Measurements from ENCODE around the gene HNRNPL. TPM values are rescaled to one million over a fixed set of nuclear protein-coding genes. Genes with fewer than 3 reads are reported as not detected.
A peak's percentile ranks its signal among the peaks of the same experiment; 100 is the strongest.

The HNRNPL gene
- total and polyA plus RNA-seq, 2 of the 8 experiments (the other 6 are each of a cell fraction or from before 2014, with no cell fraction given), result 404 to 779 TPM

DNA sequence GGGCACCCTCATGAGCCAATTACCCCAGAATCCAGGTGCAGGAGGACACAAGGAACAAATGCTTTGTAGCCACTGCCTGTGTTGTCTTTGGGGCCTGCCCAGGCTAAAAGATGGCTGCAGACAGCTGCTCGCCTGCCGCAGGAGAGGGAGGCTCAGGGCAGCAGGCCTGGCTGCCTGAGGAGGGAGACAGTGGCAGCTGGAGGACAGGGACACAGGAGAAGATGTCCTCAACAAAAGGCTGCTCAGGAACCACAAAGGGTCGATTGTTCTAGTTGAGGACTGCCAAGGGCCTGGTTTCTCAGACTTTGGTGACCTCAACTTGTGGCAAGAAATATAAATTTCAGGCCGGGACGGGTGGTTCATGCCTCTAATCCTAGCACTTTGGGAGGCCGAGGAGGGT lies 42.0 kb upstream of the HNRNPL start:
- Histone ChIP-seq H3K4me3 (ENCODE audit: extremely low read depth in 1 of 4, insufficient read depth in 2 of 4, low read depth in 3 of 4, low read length in 4 of 4) (no peak overlapping the region), H2BK15ac (ENCODE audit: low read length) (0 out of 2 replicates have a peak overlapping the region, but pooled peaks have one; percentile 61), H2BK20ac (ENCODE audit: low read length) (no peak overlapping the region), H3K18ac (ENCODE audit: extremely low read depth, low read length) (no peak overlapping the region; the same call in 1 of the 2 replicates), H4K5ac (ENCODE audit: insufficient read length, low read depth, low read length) (no peak overlapping the region), H4K91ac (replicated peaks; ENCODE audit: insufficient read length, low read length) (no peak overlapping the region), H4K20me1 (replicated peaks in 1 of 2; ENCODE audit: control insufficient read depth in 1 of 2, insufficient read depth in 2 of 2, low read length in 2 of 2) (peaks cover 0 to 2% of the 10 kb centered on the region in 2 experiments), H3K4me1 (replicated peaks in 1 of 4; ENCODE audit: control insufficient read depth in 3 of 4, insufficient read depth in 4 of 4, low read length in 3 of 4) (no peaks in the 10 kb centered on the region), H2AK5ac (ENCODE audit: low read depth, low read length) (no peak overlapping the region), H3K56ac (replicated peaks; ENCODE audit: insufficient read length, low read depth, low read length) (no peak overlapping the region), H2AFZ (ENCODE audit: low read length) (no peak overlapping the region), H3K23ac (ENCODE audit: insufficient read length) (no peak overlapping the region), H3K4ac (replicated peaks; ENCODE audit: insufficient read length, low read depth, low read length) (no peak overlapping the region), H3K9me3 (ENCODE audit: insufficient read depth in 2 of 2, low read depth in 1 of 2, low read length in 1 of 2) (no peaks in the 10 kb centered on the region), H3K9ac (replicated peaks in 1 of 4; ENCODE audit: extremely low read depth in 1 of 4, low read depth in 3 of 4, low read length in 3 of 4) (no peak overlapping the region; a peak in 1 of 7 replicates), H3K14ac (ENCODE audit: insufficient read length) (no peak overlapping the region), H4K8ac (ENCODE audit: extremely low read depth, insufficient read depth, low read length) (no peak overlapping the region), H2BK12ac (ENCODE audit: low read depth, low read length) (no peak overlapping the region), H3K27me3 (replicated peaks in 1 of 4; ENCODE audit: control insufficient read depth in 3 of 4, extremely low read depth in 1 of 4, insufficient read depth in 3 of 4, low read length in 3 of 4) (no peaks in the 10 kb centered on the region), H3K4me2 (ENCODE audit: insufficient read depth in 1 of 2, low read depth in 2 of 2, low read length in 2 of 2) (no peak overlapping the region), H3K36me3 (ENCODE audit: control insufficient read depth in 2 of 4, insufficient read depth in 4 of 4, low read length in 3 of 4) (no peaks in the 10 kb centered on the region), H3K79me1 (ENCODE audit: low read depth, low read length) (no peaks in the 10 kb centered on the region), H3K79me2 (ENCODE audit: control insufficient read depth in 1 of 2, insufficient read depth in 2 of 2, low read length in 2 of 2) (no peaks in the 10 kb centered on the region), H2BK5ac (ENCODE audit: low read depth, low read length) (no peak overlapping the region), H3K23me2 (ENCODE audit: low read depth, low read length) (no peaks in the 10 kb centered on the region), H2BK120ac (replicated peaks; ENCODE audit: low read depth, low read length) (no peak overlapping the region), H3K27ac (ENCODE audit: low read depth, low read length) (no peak overlapping the region)
- ChIA-PET POLR2A (ENCODE audit: partially characterized antibody) (interaction anchor here (0.7 kb wide), 1 partner anchor 14 kb away, joined by 3 read pairs; the partner anchor contains the start of gene RINL), CTCF (ENCODE audit: partially characterized antibody) (no interaction called here)
- no peak for FAIRE-seq
- 86% methylated on average over 6 of the region's 6 CpGs; no CpG with 5 or more reads in 1 of the 2 experiments for WGBS, 2 experiments (ENCODE audit: extremely low coverage in 1 of 2, insufficient coverage in 1 of 2, insufficient read length in 1 of 2, insufficient replicate concordance in 2 of 2, low coverage in 1 of 2, low lambda C conversion rate in 2 of 2, missing lambda C conversion rate in 1 of 2)
- TF ChIP-seq KDM1A (IDR thresholded peaks at IDR 0.05; ENCODE audit: borderline replicate concordance, low read length) (no peak), EGR1 (IDR thresholded peaks at IDR 0.05; ENCODE audit: borderline replicate concordance, low read depth, low read length) (no peak), SAP30 (IDR thresholded peaks at IDR 0.05; ENCODE audit: insufficient read depth, insufficient replicate concordance, low read length) (no peak), CEBPB (IDR thresholded peaks at IDR 0.05; ENCODE audit: low read depth, low read length) (no peak), CHD1 (IDR thresholded peaks at IDR 0.05; ENCODE audit: low read depth, low read length) (no peak), CREB1 (IDR thresholded peaks at IDR 0.05) (no peak), KDM5A (IDR thresholded peaks at IDR 0.05; ENCODE audit: low read length) (no peak), POLR2AphosphoS5 (IDR thresholded peaks at IDR 0.05; ENCODE audit: low read depth, low read length) (no peak), EZH2 (IDR thresholded peaks at IDR 0.05; ENCODE audit: low read depth, low read length, severe bottlenecking) (no peak), SIRT6 (IDR thresholded peaks at IDR 0.05; ENCODE audit: low read length) (no peak), YY1 (IDR thresholded peaks at IDR 0.05; ENCODE audit: low read depth, low read length) (no peak), RNF2 (IDR thresholded peaks at IDR 0.05; ENCODE audit: borderline replicate concordance, low read depth, low read length, missing control alignments, poor library complexity, severe bottlenecking) (no peak)
- no peak for DNase-seq (ENCODE audit: low read depth in 1 of 2, low spot score in 2 of 2)

Data from H1 (cell line).